Kidney capillary endothelial cell (primary cell): ENCODE results near the gene GNG13.
"Not testable (repeated sequence)": the region's sequence is repeated elsewhere in the genome, so short reads cannot be mapped to it uniquely, and the experiment has no call there.

Experiments
- DNase-seq: peaks from one replicate; pipeline ENCODE4 v3.0.0-alpha.2; 2018; ENCODE audit warnings: low spot score

GNG13 gene

GRCh38 chr16:799948-800833, at the start of gene GNG13:
Gene GNG13 (minus strand): TSS chr16:800734. CDS start chr16:799077, 1,657 bp downstream.
- DNase-seq, result no peak

- no peak for DNase-seq
Observed at GRCh38 chr16:848510-849253, 48.1 kb upstream of the GNG13 start.

- no peak for DNase-seq
Observed at GRCh38 chr16:847681-848445, 47.3 kb upstream of the GNG13 start.

GRCh38 chr16:847151-847550, 46.6 kb upstream of the GNG13 start:
- no peak for DNase-seq

GRCh38 chr16:845351-845745, 44.8 kb upstream of the GNG13 start:
- DNase-seq, result peak; percentile 21

GRCh38 chr16:844638-845350, 44.3 kb upstream of the GNG13 start:
- no peak for DNase-seq

- DNase-seq, result no peak
Observed at GRCh38 chr16:843771-844170, 43.2 kb upstream of the GNG13 start.

- DNase-seq, result no peak
Observed at GRCh38 chr16:842711-843560, 42.4 kb upstream of the GNG13 start.

GRCh38 chr16:842061-842476, 41.5 kb upstream of the GNG13 start:
- DNase-seq, result peak; percentile 90

- no peak for DNase-seq
Observed at GRCh38 chr16:841455-842060, 41.0 kb upstream of the GNG13 start.

GRCh38 chr16:840561-841454, 40.3 kb upstream of the GNG13 start:
- DNase-seq, result no peak

GRCh38 chr16:839643-840408, 39.3 kb upstream of the GNG13 start:
- no peak for DNase-seq

GRCh38 chr16:838741-839140, 38.2 kb upstream of the GNG13 start:
- DNase-seq, result no peak

- not testable (repeated sequence) for DNase-seq
Observed at GRCh38 chr16:836822-837221, 36.3 kb upstream of the GNG13 start.

- no peak for DNase-seq
Observed at GRCh38 chr16:836221-836620, 35.7 kb upstream of the GNG13 start.

- no peak for DNase-seq
Observed at GRCh38 chr16:835373-835772, 34.8 kb upstream of the GNG13 start.

- no peak for DNase-seq
Observed at GRCh38 chr16:833411-833810, 32.9 kb upstream of the GNG13 start.

GRCh38 chr16:832652-833336, 32.3 kb upstream of the GNG13 start:
- no peak for DNase-seq
